GM18511 (cell line): ENCODE results near the gene KIF25.

Source experiments
- ATAC-seq: cut with Tn5 transposase; IDR thresholded peaks from one replicate; pipeline ENCODE4 v1.9.1; 2021; ENCODE audit warnings: mild to moderate bottlenecking, moderate library complexity; ENCODE audit not compliant: unreplicated experiment

Gene KIF25

DNA sequence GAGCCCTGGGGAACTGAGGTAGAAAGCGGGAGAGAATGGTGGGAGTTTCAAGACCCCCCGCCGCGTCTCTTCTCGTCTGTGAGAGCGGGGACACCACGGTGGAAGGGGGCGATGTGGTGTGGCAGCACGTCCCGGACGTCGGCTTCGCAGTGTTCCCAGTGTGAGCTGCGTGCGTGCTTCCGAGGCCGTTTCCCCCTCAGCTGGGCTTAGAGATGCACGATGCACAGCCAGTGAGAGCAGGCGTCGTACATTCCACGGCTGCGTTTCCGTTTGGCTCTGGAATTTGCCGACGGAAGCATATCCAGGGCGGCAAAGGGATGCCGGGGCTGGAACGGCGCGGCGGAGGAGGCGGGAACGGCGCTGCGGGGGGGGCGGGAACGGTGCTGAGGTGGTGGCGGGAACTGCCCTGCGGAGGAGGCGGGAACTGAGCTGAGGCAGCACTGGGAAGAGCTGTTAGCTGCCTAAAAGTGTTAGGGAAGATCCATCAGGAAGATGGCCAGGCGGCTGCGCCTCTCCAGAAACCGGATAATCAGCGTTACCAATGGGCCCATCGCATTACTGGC, 37.7 kb downstream of the KIF25 start:
- no peak for ATAC-seq

DNA sequence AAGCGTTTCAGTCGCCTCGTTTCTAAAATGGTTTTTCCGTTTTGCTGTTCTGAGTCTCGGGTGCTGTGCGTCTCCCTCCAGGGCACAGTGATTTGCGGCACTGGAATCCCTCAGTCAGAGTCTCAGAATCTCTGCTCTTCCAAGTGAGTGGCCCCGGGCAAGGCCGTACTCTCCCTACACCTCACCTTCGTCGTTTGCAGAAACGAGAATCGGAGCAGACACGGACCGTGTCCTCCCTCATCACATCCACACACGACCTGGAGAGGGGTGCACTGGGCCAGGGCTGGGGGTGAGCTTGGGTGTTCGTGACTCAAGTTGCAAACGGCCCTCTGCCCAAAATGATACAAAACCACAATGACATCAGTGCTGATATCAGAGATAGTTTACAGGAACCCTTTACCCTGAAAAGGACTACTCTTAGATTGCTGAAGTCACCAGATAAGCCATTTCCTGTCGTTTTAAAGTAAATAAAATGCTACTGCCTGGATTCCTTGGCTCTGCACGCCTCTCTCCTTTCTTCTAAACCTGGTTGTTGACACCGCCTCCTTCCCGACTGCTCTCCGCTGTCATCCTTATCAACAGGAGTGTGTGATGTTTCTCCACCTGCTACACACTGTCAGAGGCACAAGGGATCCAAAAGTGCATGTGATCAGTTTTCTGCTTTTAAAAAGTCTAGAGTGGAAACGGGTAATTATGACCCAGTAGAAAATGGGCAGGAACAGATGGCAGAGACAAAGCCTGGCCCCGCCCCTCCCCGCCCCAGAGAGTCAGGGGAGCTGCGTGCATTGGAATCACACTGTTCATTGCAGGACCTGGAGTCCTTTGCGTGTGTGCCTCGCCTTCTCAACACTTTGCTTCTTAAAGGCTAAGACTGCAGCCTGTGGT, 38.4 kb downstream of the KIF25 start:
- ATAC-seq: no peak

DNA sequence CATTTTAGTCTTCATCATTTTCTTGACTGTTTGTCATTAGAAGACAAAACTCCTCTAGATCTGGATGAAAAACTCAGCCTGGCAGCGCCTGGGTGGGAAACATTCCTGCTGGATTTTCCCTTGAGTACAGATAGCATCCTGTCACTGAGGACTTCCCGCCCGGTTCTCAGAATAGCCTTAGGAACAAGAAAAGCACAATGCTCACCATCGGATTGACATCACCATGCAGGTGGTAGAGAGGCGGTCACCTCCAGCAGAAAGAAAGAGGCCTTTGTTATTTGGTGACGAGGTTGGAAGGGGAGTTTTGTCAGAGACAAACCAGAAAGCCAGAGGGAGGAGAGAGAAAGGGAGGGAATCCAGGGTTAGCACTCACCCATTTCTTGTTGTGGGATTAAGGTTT, 39.8 kb downstream of the KIF25 start:
- no peak for ATAC-seq

DNA sequence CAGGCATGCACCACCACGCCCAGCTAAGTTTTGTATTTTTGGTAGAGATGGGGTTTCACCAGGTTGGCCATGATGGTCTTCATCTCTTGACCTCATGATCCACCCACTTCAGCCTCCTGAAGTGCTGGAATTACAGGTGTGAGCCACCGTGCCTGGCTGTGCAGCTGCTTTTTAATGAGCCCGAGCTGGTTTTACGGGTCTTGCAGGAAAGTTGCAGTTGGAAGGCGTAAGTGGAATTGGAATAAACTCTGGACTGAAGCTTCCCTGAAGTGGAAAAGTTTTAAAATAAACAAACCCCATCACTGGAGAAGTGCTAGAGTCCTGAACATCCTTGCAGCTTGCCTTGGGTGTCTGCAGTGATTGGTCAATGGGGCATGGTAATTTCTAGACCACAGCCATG, 40.4 kb downstream of the KIF25 start:
- no peak for ATAC-seq

DNA sequence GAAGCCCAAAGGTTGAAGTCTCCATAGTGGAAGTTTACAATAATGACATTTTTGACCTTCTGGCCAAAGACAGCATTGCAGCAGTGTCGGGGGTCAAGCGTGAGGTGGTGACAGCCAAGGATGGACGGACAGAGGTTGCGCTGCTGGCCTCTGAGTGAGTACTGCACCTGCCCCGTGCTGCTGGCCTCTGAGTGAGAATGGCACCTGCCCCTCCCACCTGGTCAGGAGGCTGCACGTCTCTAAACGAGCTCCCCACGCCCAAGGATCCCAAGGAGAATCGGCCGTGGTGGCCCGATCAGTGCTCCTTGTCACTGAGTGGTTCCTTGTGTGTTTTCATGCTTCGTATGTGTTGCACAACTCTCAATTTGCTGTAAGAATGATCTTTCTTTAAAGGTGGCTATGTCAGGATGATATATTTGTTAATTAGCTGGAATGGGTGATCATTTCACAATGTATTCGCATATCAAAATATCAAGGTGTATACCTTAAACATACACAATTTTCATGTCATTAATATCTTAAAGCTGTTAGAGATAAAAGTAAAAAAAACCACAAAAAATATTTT, 41.2 kb downstream of the KIF25 start:
- ATAC-seq: no peak

DNA sequence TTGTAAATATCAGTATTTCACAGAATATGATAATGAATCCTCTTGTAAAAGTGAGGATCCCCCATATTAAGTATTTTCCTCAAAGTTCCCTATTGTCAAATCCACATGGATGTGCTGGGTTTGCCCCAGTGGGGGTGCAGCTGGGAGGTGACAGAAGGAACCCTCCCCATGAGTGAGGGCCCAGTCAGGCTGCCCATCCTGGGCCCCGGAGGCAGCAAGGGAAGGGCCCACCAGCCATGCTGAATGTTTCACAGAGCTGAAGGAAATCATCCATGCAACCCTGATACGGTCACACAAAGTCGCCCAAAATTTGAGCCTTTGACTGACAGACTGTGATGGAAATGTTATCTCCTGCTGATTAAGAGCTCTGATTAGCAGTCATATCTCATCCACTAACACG, 41.8 kb downstream of the KIF25 start:
- ATAC-seq: no peak

DNA sequence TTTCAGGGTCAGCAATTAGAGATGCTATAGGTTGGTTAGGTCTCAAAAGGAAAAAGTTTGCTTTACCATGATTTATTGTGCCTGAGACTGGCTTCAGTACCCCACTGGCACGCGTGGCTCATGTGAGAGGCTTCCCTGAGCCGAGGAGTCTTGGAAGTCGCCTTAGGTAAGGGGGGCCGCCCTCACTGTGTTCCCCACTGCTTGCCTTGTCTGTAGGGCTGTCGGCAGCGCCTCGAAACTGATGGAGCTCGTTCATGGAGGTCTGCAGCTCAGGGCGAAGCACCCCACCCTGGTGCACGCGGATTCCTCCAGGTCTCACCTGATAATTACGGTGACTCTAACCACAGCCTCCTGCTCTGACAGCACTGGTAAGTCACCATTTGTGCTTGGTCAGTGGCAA, 42.4 kb downstream of the KIF25 start:
- ATAC-seq: no peak

DNA sequence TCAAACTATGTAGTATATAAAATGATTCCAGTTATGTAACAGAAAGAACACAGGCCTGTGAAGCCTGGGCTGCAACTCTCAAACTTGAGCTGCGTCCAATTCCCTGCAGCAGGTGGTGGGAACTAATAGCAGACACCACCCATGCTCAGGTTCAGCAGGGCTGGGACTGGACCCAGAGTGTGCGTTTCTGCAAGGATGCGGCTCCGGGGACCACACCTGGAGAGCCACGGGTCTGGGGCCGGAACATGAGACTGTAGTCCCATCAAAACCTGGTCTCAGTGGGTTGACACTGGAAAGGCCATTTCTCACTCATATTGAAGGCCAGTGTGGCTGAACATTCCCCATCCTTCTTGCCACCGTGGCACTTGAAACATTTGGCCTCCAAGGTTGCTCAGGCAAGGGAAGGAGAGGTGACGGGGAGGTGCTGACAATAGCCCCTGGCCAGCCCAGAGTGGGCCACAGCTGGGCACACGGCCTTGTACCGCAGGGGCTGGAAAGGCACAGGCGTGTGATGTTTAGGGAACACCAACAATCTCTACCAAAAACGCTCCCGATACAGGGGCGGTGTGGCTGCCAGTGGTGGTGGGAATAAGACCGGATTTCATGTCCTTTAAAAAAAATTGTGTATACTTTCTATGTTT, 43.5 kb downstream of the KIF25 start:
- no peak for ATAC-seq

DNA sequence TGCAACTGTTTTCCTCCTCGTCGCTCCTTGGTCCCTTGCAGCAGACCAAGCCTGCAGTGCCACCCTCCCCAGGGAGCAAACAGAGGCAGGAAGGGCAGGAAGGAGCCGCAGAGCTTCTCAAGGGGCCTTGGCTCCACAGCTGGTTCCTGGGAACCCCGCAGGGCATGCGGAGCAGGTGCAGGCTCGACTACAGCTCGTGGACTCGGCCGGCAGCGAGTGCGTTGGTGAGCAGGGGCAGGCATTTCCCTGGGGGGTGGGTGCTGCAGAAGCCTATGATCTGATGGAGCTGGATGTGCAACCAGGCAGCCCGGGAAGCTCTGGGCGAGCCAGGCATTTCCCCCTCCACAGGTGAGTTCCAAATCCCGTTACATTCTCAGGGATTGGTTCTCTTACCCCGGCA, 44.5 kb downstream of the KIF25 start:
- ATAC-seq: no peak

DNA sequence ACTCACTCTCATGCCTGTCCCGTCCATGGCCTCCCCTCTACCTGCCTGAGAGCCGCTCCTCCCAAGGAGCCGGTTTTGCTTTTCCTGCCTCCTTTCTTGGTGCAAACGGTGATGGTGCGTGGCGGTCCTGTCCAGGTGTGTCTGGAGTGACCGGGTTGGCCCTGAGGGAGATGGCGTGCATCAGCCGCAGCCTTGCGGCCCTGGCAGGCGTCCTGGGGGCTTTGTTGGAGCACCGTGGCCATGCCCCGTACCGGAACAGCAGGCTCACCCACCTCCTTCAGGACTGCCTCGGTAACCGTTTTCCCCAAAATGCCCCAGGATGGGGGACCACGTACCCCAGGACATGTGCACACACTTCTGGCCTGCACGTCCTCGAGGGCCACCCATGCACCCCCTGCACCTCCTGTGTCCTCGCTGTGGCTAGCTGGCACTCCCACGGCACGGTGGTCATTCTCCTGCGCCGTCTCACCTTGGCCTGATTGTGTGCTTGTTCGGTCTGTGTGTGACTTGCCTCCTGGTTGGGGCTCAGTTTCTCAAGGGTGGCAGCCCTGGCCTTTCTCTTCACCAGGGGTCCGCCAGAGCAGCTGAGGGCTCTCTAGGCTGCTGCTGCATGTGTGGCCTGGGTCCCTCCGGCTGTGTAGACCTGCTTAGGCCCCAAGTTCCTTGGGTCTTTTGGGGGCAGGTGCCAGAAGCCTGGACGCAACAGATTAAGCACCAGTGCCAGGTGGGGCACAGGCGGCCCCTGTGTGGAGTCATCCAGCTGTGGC, 45.1 kb downstream of the KIF25 start:
- no peak for ATAC-seq

DNA sequence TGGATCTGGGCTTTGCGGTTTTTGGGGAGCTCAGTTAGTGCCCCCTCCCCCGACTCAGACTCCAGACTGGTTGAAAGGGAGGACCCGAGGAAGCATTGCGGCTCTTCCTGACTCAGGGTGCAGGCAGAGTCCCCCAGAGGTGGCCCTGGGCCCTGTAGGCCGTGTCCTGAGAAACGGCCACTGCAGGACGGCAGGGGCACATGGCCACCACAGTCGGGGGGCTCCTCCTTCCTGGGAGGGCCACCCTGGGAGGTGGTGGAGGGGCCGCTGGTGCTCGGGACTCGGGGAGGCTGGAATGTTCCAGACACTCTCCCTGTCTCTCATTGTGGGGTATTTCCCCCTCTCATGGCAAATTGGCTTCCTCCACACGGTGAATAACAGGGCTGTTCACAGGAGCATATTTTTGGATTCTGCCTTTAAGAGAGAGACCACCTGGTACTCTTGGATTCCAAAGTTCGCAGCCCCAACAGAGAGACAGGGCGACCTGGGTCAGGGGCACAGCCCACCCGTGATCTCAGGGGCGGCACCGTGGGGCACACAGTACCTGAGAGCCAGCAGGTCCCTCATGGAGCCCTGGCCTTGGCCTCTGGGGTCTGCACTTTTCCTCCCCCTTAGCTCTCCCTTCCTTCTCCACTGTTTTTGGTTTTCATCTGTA, 45.8 kb downstream of the KIF25 start:
- ATAC-seq: no peak

DNA sequence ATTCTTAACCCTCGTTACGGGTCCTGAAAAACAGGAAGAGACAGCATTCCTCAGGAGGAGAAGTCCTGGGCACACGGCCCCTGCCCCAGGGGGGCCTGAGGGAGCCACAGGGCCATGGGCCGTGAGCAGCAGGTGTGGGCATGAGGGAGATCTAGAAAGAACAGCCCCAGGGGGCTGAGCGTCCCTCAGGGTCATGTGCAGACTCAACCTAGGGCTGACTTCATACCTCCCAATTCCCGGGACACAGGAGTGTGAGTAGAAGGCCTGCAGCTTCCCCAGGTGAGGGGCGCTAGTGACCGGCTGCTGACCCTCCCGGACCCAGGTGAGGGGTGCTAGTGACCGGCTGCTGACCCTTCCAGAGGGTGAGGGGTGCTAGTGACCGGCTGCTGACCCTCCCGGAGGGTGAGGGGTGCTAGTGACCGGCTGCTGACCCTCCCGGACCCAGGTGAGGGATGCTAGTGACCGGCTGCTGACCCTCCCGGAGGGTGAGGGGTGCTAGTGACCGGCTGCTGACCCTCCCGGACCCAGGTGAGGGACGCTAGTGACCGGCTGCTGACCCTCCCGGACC, 46.5 kb downstream of the KIF25 start:
- no peak for ATAC-seq

DNA sequence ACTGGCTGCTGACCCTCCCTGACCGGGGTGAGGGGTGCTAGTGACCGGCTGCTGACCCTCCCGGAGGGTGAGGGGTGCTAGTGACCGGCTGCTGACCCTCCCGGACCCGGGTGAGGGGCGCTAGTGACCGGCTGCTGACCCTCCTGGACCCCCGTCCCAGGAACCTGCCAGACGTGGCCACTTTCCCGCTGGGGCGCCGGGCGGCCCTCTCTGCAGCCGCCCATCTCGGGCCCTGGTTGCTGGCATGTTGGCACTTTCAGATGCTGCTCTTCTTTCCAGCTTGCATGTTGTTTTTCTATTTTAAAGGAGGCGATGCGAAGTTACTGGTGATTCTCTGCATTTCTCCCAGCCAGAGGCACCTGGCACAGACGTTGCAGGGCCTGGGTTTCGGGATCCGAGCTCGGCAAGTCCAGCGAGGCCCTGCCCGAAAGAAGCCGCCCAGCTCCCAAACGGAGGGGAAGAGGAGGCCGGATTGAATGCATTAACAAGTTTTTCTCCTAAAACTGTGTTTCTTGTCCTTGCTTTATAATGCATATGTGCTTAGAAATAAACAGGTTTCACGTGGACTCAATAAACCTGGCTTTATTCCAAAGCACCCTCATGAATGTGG, 47.2 kb downstream of the KIF25 start:
- no peak for ATAC-seq

DNA sequence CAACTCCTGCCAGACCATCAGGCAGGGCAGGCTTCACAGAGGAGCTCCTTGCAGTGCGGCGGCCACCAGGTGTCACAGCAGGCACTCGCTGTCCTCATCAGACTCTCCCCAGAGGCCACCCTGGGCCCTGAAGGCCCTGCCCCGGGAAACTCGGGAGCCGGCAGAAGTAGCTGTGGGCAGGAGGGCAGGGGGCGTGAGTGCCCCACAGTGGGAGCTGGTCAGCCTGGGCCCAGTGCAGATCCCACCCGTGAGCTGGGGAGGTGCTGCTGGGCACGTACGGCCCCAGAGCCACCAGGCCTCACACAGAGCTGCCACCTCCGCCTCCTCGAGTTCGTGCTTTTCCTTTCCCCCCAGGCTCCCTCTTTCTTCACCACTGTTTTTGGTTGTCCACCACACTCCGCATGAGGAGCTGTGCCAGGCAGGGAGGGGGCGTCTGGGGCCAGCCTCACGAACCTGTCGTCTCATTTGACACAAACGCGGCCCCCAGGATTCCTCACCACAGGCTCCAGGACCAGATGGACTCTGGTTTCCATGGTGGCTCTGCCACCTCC, 47.7 kb downstream of the KIF25 start:
- ATAC-seq: no peak

DNA sequence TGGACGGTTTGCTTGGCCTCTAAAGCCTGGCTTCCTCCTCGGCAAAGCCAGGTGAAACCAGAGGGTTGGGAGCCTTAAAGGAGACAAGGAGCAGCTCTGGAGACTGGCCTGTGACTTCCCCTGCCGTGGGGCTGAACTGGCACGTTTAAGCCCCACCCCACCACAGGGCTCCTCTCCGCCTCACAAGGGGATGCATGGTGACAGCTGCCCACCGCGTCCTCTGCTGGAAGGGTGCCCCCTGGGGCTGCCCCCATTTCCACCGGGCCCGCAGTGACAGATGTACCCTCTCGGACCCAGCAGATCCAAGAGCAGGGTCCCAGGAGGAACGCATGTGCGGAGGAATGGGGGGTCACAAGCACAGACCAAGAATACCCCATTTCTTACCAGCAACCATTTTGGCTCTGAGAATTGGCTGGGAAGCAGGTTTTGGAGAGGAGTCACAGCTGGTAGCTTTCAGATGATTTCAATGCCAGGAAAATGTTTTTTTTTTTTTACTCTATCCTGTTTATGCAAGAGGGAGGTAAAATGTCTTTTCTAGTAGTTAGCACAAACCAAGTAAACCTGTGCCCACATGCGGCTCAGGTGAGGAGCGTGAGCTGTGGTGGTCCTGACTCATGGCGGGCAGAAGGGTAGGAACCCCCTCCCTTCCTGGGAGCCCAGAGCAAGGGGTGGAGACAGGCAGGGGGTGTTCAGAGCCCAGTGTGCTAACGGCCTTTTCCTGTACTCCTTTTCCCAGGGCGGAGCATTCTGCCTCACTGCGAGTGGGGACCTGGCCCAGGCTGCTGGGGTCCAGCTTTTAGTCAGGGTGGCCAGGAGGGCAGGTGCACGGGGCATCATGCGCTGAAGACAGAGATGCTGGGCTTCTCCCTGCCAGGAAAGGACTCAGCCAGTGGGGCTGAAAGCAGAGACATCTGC, 48.5 kb downstream of the KIF25 start:
- ATAC-seq: no peak

DNA sequence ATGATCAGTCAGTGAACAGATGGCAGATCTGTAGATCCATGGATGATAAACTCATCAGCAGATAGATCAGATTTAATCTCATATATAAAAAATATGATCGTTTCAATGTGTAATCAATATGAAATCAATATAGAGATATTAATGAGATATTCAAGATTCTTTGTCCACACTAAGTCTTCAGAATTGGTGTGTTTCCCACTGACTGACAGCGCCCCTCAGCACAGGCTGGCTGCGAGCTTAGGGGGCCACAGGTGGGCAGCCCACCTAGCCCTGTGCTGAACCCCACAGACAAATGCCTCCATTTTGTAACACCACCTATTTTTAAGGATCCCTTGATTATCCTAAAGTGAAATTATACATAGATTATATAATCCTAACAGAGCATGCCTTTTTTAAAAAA, 49.2 kb downstream of the KIF25 start:
- no peak for ATAC-seq

DNA sequence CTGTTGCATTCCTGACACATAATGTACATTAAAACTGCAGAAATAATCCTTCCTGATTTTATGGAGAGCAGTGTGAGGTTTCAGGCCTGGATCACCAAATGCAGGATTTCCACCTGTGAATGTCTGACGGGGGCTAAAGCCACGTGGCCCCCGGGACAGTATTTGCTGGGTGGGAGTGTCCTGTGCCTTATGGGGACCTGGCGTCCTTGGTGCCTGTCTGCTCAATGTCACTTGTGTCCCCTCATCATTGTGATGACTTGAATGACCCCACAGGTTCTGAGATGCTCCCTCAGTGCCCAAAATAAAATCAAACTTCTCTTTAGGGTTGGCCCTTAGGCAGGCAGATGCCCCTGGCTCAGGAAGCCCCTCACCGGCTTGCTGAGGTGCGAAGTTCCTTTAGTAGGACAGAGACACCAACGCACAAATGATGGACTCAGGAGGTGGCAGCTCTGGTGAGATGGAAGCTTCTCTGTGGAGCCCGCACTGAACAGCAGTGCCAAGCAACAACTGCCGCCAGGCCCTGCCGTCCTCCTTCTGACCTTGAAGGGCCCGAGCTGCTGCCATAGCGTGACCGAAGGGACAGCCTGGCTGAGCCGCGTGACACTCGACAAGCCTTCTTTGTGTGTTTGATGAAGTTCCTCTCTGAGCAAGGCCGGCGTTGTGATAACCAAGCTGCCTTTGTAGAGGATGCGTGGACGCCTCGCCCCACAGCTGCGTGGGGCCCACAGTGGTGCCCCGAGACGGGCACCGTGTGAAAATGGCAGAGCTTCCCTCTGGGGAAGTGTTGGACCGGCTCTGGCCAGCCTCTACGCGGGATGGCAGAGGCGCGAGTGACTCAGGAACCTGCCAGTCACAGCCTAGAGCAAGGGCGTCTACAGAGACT, 50.6 kb downstream of the KIF25 start:
- ATAC-seq: no peak

DNA sequence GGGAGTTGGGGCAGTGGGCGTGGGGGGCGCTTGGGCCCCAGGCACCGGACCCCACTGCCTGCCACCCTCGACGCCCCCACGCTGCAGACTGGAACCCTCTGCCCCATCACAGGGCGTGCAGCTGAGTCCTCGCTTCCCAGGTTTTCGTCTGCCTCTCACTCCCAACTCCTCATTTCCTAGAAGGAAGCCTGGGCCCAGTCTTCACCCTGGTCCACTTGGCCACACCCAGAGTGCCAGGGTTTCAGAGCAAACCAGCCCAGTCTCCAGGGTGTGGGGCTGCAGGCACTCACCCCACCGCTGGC, 51.2 kb downstream of the KIF25 start:
- ATAC-seq: no peak
